EH (cell line): ENCODE data around the gene FGL2.
"Not testable (repeated sequence)": the region's sequence is repeated elsewhere in the genome, so short reads cannot be mapped to it uniquely, and the experiment has no call there.

Experiments
- DNase-seq: peaks from one replicate; pipeline ENCODE4 v3.0.0-alpha.2; 2015; ENCODE audit warnings: low read depth

FGL2 gene

DNA sequence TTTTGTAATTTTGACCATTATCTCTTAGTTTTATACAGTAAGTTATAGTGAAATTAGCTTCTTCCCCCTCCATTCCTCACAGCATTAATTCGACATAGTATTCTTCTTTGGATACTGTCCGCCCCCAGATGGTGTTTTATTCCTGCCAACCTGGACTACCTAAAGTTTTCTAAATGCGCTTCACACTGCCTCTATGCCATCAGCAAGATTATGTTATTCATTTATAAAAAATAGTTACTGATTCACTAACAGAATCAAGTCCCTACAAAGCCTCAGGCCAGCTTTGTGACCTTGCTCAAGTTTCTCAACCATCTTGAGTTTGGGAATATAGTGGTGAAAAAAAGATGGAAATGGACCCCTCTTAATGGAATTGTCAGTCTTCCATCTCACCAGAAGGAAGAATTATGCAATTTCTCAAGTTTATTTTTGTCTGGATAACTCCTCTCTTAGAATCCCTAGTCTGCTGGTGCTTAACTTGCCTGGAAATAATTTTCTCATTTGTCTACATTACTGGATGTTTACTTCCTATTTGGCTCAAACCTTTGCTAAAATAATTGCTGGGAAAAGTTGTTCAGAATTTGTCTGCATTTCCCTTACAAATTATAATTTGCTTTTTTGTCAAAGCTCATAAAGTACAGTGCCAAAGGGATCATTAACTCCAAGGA lies 16.7 kb upstream of the FGL2 start:
- no peak for DNase-seq

GRCh38 chr7:77209479-77210139 lies 10.0 kb upstream of the FGL2 start:
- no peak for DNase-seq

GRCh38 chr7:77208416-77208815 lies 8.8 kb upstream of the FGL2 start:
- DNase-seq, result no peak

GRCh38 chr7:77205706-77206105 lies 6.1 kb upstream of the FGL2 start:
- peak; percentile 55 for DNase-seq

- no peak for DNase-seq
These were observed 2.9 kb upstream of the FGL2 start for GRCh38 chr7:77202481-77202976.

GRCh38 chr7:77200542-77200941 lies 923 bp upstream of the FGL2 start:
- no peak for DNase-seq

- no peak for DNase-seq
These were observed 2.5 kb downstream of the FGL2 start for GRCh38 chr7:77197141-77197540.

GRCh38 chr7:77188731-77189437 lies 10.7 kb downstream of the FGL2 start:
- DNase-seq, result no peak

DNA sequence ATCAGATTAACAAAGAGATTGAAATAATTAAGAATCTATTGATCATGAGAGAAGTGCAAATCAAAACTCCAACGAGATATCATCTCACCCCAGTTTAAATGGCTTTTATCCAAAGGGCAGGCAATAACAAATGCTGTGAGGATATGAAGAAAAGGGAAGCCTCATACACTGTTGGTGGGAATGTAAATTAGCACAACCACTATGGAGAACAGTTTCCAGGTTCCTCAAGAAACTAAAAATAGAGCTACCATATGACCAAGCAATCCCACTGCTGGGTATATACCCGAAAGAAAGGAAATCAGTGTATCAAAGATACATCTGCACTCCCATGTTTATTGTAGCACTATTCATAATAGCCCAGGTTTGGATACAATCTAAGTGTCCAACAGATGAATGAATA lies 13.8 kb downstream of the FGL2 start:
- DNase-seq, result no peak

GRCh38 chr7:77184990-77185389 lies 14.6 kb downstream of the FGL2 start:
- peak; percentile 15 for DNase-seq

GRCh38 chr7:77184463-77184862 lies 15.2 kb downstream of the FGL2 start:
- no peak for DNase-seq

DNA sequence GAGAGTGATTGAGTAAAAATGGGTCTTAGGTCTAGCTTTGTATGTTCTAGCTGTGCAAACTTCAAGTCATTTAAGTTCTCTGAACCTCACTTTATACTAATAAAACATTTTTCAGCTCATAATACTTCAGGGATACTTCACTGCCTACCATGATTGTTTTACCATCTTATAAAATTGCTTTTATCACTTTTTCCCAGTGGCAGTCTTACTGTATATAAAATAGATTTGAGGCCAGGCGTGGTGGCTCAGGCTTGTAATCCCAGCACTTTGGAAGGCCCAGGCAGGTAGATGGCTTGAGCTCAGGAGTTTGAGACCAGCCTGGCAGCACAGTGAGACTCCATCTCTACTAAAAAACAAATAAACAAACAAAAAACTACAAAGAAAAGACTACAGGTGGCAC lies 17.4 kb downstream of the FGL2 start:
- no peak for DNase-seq

GRCh38 chr7:77181734-77182133 lies 17.9 kb downstream of the FGL2 start:
- no peak for DNase-seq

DNA sequence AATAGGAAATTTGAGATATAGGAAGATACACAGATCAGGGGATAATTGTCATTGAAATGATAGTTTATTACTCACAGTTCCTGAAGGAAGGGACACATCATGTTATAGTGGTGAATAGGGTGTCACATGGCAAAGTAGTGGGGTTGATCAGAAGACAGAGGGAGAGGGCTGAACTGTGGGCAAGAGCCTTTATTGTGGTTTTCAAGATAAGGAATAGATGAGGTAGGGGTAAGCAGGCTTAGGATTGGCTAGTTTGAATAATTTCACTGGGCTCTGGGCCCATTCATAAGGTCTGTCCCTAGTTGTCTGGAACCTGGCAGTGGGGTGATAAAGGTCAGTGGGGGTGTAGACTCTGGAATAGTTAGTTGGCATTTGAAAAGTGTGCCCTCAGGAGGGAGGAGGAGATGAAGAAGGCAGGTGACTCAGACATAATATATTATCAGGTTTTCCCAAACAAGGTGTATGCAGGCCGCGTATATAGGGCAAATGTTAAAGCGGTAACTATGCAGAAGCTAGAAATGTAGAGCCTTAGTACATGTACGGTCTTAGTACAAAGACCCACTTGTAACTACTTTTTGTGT lies 18.5 kb downstream of the FGL2 start:
- DNase-seq, result no peak

- not testable (repeated sequence) for DNase-seq
These were observed 21.6 kb downstream of the FGL2 start for GRCh38 chr7:77178024-77178423.

GRCh38 chr7:77177321-77177904 lies 22.2 kb downstream of the FGL2 start:
- not testable (repeated sequence) for DNase-seq

GRCh38 chr7:77175274-77175800 lies 24.3 kb downstream of the FGL2 start:
- not testable (repeated sequence) for DNase-seq

DNA sequence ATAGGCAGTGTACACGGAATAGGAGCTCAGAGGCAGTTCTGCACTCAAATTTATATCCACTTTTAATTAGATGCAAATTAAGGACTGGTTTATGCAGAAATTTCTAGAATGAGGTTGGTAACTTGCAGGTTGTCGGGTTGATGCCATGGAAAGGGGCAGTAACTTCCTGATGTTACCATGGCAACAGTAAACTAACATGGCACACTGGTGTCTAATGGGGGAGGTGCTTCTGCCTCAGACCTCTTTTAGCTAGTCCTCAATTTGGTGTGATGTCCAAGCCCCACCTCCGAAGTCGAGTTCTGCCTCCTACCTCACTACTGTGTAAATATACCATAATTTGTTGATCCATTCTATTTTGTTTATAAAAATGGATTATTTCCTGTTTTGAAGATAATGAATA lies 25.2 kb downstream of the FGL2 start:
- not testable (repeated sequence) for DNase-seq

GRCh38 chr7:77172437-77173172 lies 27.0 kb downstream of the FGL2 start:
- not testable (repeated sequence) for DNase-seq

- DNase-seq, result not testable (repeated sequence)
These were observed 28.5 kb downstream of the FGL2 start for GRCh38 chr7:77171073-77171472.

DNA sequence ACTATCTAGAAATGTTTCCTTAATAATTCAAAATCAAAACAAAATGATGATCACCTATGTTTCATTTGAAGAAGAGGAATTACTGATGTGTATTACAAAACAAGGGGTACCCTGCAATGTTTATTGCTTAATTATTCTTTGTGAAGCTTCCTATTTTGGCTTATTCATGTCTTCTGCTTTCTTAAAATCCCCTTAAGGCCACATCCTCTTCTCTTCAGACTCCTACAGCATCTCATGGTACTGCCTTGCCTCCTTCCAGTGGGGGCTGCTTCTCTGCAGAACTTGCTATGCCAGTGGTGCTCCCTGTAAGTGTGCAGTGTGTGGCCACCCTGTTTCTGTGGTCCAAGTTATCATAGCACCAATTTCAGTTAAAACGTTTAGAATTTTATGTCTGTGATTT lies 42.2 kb downstream of the FGL2 start:
- DNase-seq, result peak; percentile 4
